ENCODE results near the gene PRKCZ. TPM values are rescaled to one million over a fixed set of nuclear protein-coding genes. Genes with fewer than 3 reads are reported as not detected.

The PRKCZ gene
- total RNA-seq, 1 donor from 2014 or later = 35.2 TPM

- no peak for DNase-seq (ENCODE audit: low spot score)
Observed at GRCh38 chr1:2228694-2229036, 178.5 kb downstream of the PRKCZ start.

- peak; percentile 65 for DNase-seq (ENCODE audit: low spot score)
Observed at GRCh38 chr1:2229037-2229864, 179.0 kb downstream of the PRKCZ start.

- peak; percentile 52 for DNase-seq (ENCODE audit: low spot score)
Observed at GRCh38 chr1:2229911-2230731, 179.9 kb downstream of the PRKCZ start.

- no peak for DNase-seq (ENCODE audit: low spot score)
Observed at GRCh38 chr1:2230781-2231531, 180.7 kb downstream of the PRKCZ start.

GRCh38 chr1:2231532-2232254, 181.5 kb downstream of the PRKCZ start:
- peak; percentile 78 for DNase-seq (ENCODE audit: low spot score)

GRCh38 chr1:2232255-2232915, 182.2 kb downstream of the PRKCZ start:
- DNase-seq (ENCODE audit: low spot score) = no peak

- no peak for DNase-seq (ENCODE audit: low spot score)
Observed at GRCh38 chr1:2232916-2233438, 182.8 kb downstream of the PRKCZ start.

GRCh38 chr1:2233468-2233867, 183.3 kb downstream of the PRKCZ start:
- peak; percentile 36 for DNase-seq (ENCODE audit: low spot score)

GRCh38 chr1:2233997-2234761, 184.0 kb downstream of the PRKCZ start:
- DNase-seq (ENCODE audit: low spot score) = peak; percentile 94

GRCh38 chr1:2234762-2235113, 184.5 kb downstream of the PRKCZ start:
- no peak for DNase-seq (ENCODE audit: low spot score)

Other genes with a start within 250 kb of the PRKCZ start
- gene GNB1, start 159.3 kb upstream of the PRKCZ start, total RNA-seq (ENCODE audit: insufficient read depth, low replicate concordance) = 60.9 TPM
- 0.72 TPM for gene CALML6, start 135.2 kb upstream of the PRKCZ start, total RNA-seq (ENCODE audit: insufficient read depth, low replicate concordance)
- not detected for gene TMEM52, start 131.1 kb upstream of the PRKCZ start, total RNA-seq (ENCODE audit: insufficient read depth, low replicate concordance)
- gene CFAP74, start 46.6 kb upstream of the PRKCZ start, total RNA-seq (ENCODE audit: insufficient read depth, low replicate concordance) = 4.6 TPM
- 0.72 TPM for gene GABRD, start 31.1 kb upstream of the PRKCZ start, total RNA-seq (ENCODE audit: insufficient read depth, low replicate concordance)
- 43.3 TPM for gene FAAP20, start 144.4 kb downstream of the PRKCZ start, total RNA-seq (ENCODE audit: insufficient read depth, low replicate concordance)
- 29.6 TPM for gene SKI, start 177.9 kb downstream of the PRKCZ start, total RNA-seq (ENCODE audit: insufficient read depth, low replicate concordance)

All from umbilical cord (tissue), 2 donors.